Activated CD4-positive, alpha-beta T cell treated with anti-CD3 and anti-CD28 coated beads, Interleukin-2, Interleukin-6, amounts not matched to agents 100 ng/mL and 50 ng/mL, durations not matched to agents 16 hours and 8 hours (primary cell): ENCODE data around the gene FZD10.
A peak's percentile ranks its signal among the peaks of the same experiment; 100 is the strongest.

Experiments used
- DNase-seq: peaks from one replicate; pipeline ENCODE4 v3.0.0-alpha.2; 2020

Gene FZD10

GRCh38 chr12:130162267-130162666 lies at the start of gene FZD10:
Gene FZD10 (plus strand): TSS chr12:130162464. CDS start chr12:130162943, 479 bp downstream.
- DNase-seq = peak; percentile 12

GRCh38 chr12:130114952-130115351 lies 47.3 kb upstream of the FZD10 start:
- no peak for DNase-seq

- DNase-seq = no peak
Measured at GRCh38 chr12:130115646-130116045, 46.6 kb upstream of the FZD10 start.

GRCh38 chr12:130116791-130117190 lies 45.5 kb upstream of the FZD10 start:
- DNase-seq = no peak

GRCh38 chr12:130117233-130117632 lies 45.0 kb upstream of the FZD10 start:
- DNase-seq = no peak

- no peak for DNase-seq
Measured at GRCh38 chr12:130117701-130118100, 44.6 kb upstream of the FZD10 start.

- no peak for DNase-seq
Measured at GRCh38 chr12:130118181-130118580, 44.1 kb upstream of the FZD10 start.

- DNase-seq = no peak
Measured at GRCh38 chr12:130119241-130119861, 42.9 kb upstream of the FZD10 start.

- DNase-seq = no peak
Measured at GRCh38 chr12:130120012-130120805, 42.1 kb upstream of the FZD10 start.

- no peak for DNase-seq
Measured at GRCh38 chr12:130121226-130122000, 40.9 kb upstream of the FZD10 start.

- DNase-seq = no peak
Measured at GRCh38 chr12:130122356-130122755, 39.9 kb upstream of the FZD10 start.

GRCh38 chr12:130124106-130124505 lies 38.2 kb upstream of the FZD10 start:
- DNase-seq = no peak

GRCh38 chr12:130124605-130125244 lies 37.5 kb upstream of the FZD10 start:
- no peak for DNase-seq

- DNase-seq = no peak
Measured at GRCh38 chr12:130126023-130126432, 36.2 kb upstream of the FZD10 start.

GRCh38 chr12:130127532-130127911 lies 34.7 kb upstream of the FZD10 start:
- DNase-seq = no peak

- no peak for DNase-seq
Measured at GRCh38 chr12:130127912-130128789, 34.1 kb upstream of the FZD10 start.

GRCh38 chr12:130128790-130129735 lies 33.2 kb upstream of the FZD10 start:
- no peak for DNase-seq

GRCh38 chr12:130130346-130130745 lies 31.9 kb upstream of the FZD10 start:
- no peak for DNase-seq

GRCh38 chr12:130131025-130131424 lies 31.2 kb upstream of the FZD10 start:
- DNase-seq = no peak

GRCh38 chr12:130131801-130132200 lies 30.5 kb upstream of the FZD10 start:
- DNase-seq = no peak
